GM23338 (cell line): ENCODE results near the gene RBFOX1. TPM values are rescaled to one million over a fixed set of nuclear protein-coding genes. Genes with fewer than 3 reads are reported as not detected.
A peak's percentile ranks its signal among the peaks of the same experiment; 100 is the strongest.

ENCODE experiments used
- ATAC-seq: fragments of 200-7000 bp; cut with Tn5 transposase; 3 replicates; pipeline ENCODE4 v1.9.1; 2020
- DNase-seq: peaks from one replicate; pipeline ENCODE4 v3.0.0-alpha.2; 2015; ENCODE audit warnings: low spot score
- H2AFZ ChIP-seq: fragments of 200-600 bp; sonication (generic); 2 replicates; pipeline ENCODE4 v1.8.0; 2016; ENCODE audit warnings: antibody characterized with exemption, mild to moderate bottlenecking, moderate library complexity
- H3F3A ChIP-seq: fragments of 200-600 bp; sonication (generic); replicated peaks from 2 replicates; pipeline ENCODE4 v1.8.0; 2017; ENCODE audit warnings: antibody characterized with exemption, mixed run types, low read depth
- H3K27ac ChIP-seq: fragments of 200-600 bp; sonication (generic); 2 replicates; pipeline ENCODE4 v1.6.1; 2016; ENCODE audit warnings: low read depth
- H3K27me3 ChIP-seq: fragments of 200-600 bp; sonication (generic); 2 replicates; pipeline ENCODE4 v1.8.0; 2016; ENCODE audit warnings: mild to moderate bottlenecking, mixed run types, moderate library complexity; ENCODE audit not compliant: insufficient read depth
- H3K36me3 ChIP-seq: fragments of 200-600 bp; sonication (generic); 2 replicates; pipeline ENCODE4 v1.8.0; 2016; ENCODE audit warnings: mild to moderate bottlenecking; ENCODE audit not compliant: insufficient read depth
- H3K4me1 ChIP-seq: fragments of 200-600 bp; sonication (generic); 2 replicates; pipeline ENCODE4 v1.8.0; 2016; ENCODE audit warnings: mild to moderate bottlenecking, moderate library complexity; ENCODE audit not compliant: insufficient read depth
- H3K4me2 ChIP-seq: fragments of 200-600 bp; sonication (generic); 2 replicates; pipeline ENCODE4 v1.7.1; 2017; ENCODE audit warnings: mixed run types
- H3K4me3 ChIP-seq: fragments of 200-600 bp; sonication (generic); 2 replicates; pipeline ENCODE4 v1.6.1; 2016; ENCODE audit warnings: mixed run types
- H3K79me2 ChIP-seq: fragments of 200-600 bp; sonication (generic); replicated peaks from 2 replicates; pipeline ENCODE4 v1.8.0; 2017; ENCODE audit warnings: mild to moderate bottlenecking; ENCODE audit not compliant: insufficient read depth
- H3K9me2 ChIP-seq: fragments of 200-600 bp; sonication (generic); 2 replicates; pipeline ENCODE4 v1.8.0; 2017; ENCODE audit not compliant: insufficient read depth
- H4K20me1 ChIP-seq: fragments of 200-600 bp; sonication (generic); replicated peaks from 2 replicates; pipeline ENCODE4 v1.8.0; 2017; ENCODE audit warnings: mild to moderate bottlenecking; ENCODE audit not compliant: insufficient read depth
- H3K27ac Mint-ChIP-seq: 2 replicates; pipeline ENCODE4 v1.8.0; 2020; ENCODE audit warnings: inconsistent platforms, mild to moderate bottlenecking, moderate library complexity, mixed read lengths
- H3K27me3 Mint-ChIP-seq: 3 replicates; pipeline ENCODE4 v1.8.0; 2022; ENCODE audit warnings: low read depth, mild to moderate bottlenecking, moderate library complexity, mixed read lengths, inconsistent platforms; ENCODE audit not compliant: insufficient read depth, poor library complexity
- H3K36me3 Mint-ChIP-seq: 3 replicates; pipeline ENCODE4 v1.8.0; 2021; ENCODE audit warnings: low read depth, mild to moderate bottlenecking, inconsistent platforms, moderate library complexity, mixed read lengths
- H3K4me1 Mint-ChIP-seq: 3 replicates; pipeline ENCODE4 v1.8.0; 2020; ENCODE audit warnings: mild to moderate bottlenecking, inconsistent platforms, mixed read lengths
- H3K4me3 Mint-ChIP-seq: 3 replicates; pipeline ENCODE4 v1.8.0; 2021; ENCODE audit warnings: moderate library complexity, mild to moderate bottlenecking, inconsistent platforms, mixed read lengths
- H3K9me3 Mint-ChIP-seq: 3 replicates; pipeline ENCODE4 v1.8.0; 2020; ENCODE audit warnings: moderate library complexity, mild to moderate bottlenecking, inconsistent platforms, mixed read lengths
- ZNF331 ChIP-seq: fragments of 250-450 bp; sonication (Bioruptor Pico); IDR thresholded peaks from 2 replicates; pipeline ENCODE4 v1.5.0; 2020; ENCODE audit warnings: low read depth, mild to moderate bottlenecking, moderate library complexity
- polyA plus RNA-seq: library from polyadenylated mRNA; unstranded; fragments of >200 nt; fragmentation: Nextera tagmentation; extraction: Ambion mirVana; gene quantifications from 2 replicates; pipeline ENCODE4 v1.2.1, GENCODE V29; 2016
- total RNA-seq: library from RNA; depleted of rRNA; stranded (reverse); fragments of >200 nt; shearing (Covaris generic); gene quantifications from 2 replicates; pipeline ENCODE4 v1.2.3, GENCODE V29; 2014
- TF ChIP-seq, protein P1 (sequence below), 2 experiments: fragments of 200-600 bp in 1 of 2; sonication (generic) in 1 of 2; conservative IDR thresholded peaks; 2 replicates each; pipeline versions ENCODE4 v1.5.1 to v1.6.1; 2016 to 2017; ENCODE audit warnings: antibody characterized with exemption in 2 of 2, low read depth in 2 of 2, mild to moderate bottlenecking in 2 of 2, moderate library complexity in 1 of 2
- TF ChIP-seq, protein P2 (sequence below): fragments of 250-450 bp; sonication (Bioruptor Pico); IDR thresholded peaks from 2 replicates; pipeline ENCODE4 v1.5.0; 2020; ENCODE audit warnings: mild to moderate bottlenecking, moderate library complexity

RBFOX1 gene
- total and polyA plus RNA-seq, 2 experiments from 2014 or later = 2.5 to 3.6 TPM

DNA sequence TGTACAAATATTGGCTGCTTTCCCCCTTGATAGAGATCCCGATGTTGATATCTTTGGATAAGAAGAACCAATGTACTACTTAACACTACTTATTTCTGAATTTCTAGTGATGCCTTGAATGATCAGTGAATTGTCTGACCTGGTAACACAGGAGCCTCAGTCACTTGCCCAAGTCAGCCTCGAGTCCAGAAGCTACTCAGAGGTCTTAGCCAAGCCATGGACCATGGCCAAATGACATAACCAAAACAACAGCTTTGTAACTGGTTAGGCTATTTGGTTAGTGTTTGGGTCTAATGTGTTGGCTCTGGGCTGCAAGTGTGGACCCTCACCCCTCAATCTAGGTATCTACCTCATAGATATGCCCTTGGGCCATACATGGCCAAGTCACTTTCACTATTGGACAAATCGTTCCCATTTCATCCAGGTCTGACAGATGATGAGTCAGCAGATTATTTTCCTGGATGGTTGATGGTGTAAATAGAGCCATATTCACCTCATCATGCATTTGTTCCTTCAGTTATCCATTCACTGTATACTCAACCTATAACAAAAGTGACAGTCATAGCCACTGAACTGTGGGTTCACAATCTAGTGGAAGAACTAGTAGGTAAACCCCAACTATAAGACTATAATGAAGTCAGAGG lies 3.5 kb downstream of the RBFOX1 start:
- Histone ChIP-seq H4K20me1 (no peaks in the 10 kb centered on the region), H3K9me2 (no peaks in the 10 kb centered on the region), H2AFZ (no peak overlapping the region), H3K36me3 (no peaks in the 10 kb centered on the region), H3K4me3 (no peak overlapping the region), H3K4me1 (no peaks in the 10 kb centered on the region), H3K79me2 (no peaks in the 10 kb centered on the region), H3F3A (no peaks in the 10 kb centered on the region), H3K27me3 (no peaks in the 10 kb centered on the region), H3K27ac (no peak overlapping the region), H3K4me2 (no peak overlapping the region)
- H3K4me3 Mint-ChIP-seq = no peak overlapping the region
- ATAC-seq (no peak), DNase-seq (no peak)
- no peaks in the 10 kb centered on the region for H3K36me3 Mint-ChIP-seq
- TF ChIP-seq, protein P1, sequence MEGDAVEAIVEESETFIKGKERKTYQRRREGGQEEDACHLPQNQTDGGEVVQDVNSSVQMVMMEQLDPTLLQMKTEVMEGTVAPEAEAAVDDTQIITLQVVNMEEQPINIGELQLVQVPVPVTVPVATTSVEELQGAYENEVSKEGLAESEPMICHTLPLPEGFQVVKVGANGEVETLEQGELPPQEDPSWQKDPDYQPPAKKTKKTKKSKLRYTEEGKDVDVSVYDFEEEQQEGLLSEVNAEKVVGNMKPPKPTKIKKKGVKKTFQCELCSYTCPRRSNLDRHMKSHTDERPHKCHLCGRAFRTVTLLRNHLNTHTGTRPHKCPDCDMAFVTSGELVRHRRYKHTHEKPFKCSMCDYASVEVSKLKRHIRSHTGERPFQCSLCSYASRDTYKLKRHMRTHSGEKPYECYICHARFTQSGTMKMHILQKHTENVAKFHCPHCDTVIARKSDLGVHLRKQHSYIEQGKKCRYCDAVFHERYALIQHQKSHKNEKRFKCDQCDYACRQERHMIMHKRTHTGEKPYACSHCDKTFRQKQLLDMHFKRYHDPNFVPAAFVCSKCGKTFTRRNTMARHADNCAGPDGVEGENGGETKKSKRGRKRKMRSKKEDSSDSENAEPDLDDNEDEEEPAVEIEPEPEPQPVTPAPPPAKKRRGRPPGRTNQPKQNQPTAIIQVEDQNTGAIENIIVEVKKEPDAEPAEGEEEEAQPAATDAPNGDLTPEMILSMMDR (conservative IDR thresholded peaks at IDR 0.05; ENCODE audit: low read depth in 2 of 2) = no peak
- TF ChIP-seq, protein P2, sequence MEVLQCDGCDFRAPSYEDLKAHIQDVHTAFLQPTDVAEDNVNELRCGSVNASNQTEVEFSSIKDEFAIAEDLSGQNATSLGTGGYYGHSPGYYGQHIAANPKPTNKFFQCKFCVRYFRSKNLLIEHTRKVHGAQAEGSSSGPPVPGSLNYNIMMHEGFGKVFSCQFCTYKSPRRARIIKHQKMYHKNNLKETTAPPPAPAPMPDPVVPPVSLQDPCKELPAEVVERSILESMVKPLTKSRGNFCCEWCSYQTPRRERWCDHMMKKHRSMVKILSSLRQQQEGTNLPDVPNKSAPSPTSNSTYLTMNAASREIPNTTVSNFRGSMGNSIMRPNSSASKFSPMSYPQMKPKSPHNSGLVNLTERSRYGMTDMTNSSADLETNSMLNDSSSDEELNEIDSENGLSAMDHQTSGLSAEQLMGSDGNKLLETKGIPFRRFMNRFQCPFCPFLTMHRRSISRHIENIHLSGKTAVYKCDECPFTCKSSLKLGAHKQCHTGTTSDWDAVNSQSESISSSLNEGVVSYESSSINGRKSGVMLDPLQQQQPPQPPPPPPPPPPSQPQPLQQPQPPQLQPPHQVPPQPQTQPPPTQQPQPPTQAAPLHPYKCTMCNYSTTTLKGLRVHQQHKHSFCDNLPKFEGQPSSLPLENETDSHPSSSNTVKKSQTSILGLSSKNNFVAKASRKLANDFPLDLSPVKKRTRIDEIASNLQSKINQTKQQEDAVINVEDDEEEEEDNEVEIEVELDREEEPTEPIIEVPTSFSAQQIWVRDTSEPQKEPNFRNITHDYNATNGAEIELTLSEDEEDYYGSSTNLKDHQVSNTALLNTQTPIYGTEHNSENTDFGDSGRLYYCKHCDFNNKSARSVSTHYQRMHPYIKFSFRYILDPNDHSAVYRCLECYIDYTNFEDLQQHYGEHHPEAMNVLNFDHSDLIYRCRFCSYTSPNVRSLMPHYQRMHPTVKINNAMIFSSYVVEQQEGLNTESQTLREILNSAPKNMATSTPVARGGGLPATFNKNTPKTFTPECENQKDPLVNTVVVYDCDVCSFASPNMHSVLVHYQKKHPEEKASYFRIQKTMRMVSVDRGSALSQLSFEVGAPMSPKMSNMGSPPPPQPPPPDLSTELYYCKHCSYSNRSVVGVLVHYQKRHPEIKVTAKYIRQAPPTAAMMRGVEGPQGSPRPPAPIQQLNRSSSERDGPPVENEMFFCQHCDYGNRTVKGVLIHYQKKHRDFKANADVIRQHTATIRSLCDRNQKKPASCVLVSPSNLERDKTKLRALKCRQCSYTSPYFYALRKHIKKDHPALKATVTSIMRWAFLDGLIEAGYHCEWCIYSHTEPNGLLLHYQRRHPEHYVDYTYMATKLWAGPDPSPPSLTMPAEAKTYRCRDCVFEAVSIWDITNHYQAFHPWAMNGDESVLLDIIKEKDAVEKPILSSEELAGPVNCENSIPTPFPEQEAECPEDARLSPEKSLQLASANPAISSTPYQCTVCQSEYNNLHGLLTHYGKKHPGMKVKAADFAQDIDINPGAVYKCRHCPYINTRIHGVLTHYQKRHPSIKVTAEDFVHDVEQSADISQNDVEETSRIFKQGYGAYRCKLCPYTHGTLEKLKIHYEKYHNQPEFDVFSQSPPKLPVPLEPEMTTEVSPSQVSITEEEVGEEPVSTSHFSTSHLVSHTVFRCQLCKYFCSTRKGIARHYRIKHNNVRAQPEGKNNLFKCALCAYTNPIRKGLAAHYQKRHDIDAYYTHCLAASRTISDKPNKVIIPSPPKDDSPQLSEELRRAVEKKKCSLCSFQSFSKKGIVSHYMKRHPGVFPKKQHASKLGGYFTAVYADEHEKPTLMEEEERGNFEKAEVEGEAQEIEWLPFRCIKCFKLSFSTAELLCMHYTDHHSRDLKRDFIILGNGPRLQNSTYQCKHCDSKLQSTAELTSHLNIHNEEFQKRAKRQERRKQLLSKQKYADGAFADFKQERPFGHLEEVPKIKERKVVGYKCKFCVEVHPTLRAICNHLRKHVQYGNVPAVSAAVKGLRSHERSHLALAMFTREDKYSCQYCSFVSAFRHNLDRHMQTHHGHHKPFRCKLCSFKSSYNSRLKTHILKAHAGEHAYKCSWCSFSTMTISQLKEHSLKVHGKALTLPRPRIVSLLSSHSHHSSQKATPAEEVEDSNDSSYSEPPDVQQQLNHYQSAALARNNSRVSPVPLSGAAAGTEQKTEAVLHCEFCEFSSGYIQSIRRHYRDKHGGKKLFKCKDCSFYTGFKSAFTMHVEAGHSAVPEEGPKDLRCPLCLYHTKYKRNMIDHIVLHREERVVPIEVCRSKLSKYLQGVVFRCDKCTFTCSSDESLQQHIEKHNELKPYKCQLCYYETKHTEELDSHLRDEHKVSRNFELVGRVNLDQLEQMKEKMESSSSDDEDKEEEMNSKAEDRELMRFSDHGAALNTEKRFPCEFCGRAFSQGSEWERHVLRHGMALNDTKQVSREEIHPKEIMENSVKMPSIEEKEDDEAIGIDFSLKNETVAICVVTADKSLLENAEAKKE (CRISPR knock-in tag) = no peak
- no peak for TF ChIP-seq ZNF331 (CRISPR knock-in tag)
- H3K4me1 Mint-ChIP-seq = peaks cover 6% of the 10 kb centered on the region
- H3K27me3 Mint-ChIP-seq = no peaks in the 10 kb centered on the region
- H3K27ac Mint-ChIP-seq = peak overlapping the region; percentile 32; the same call in 1 of the 2 replicates
- H3K9me3 Mint-ChIP-seq = peaks cover 3% of the 10 kb centered on the region; the same call in 2 of the 3 replicates
